ENCODE measurements around the gene PLXNA2. TPM values are rescaled to one million over a fixed set of nuclear protein-coding genes. Genes with fewer than 3 reads are reported as not detected.

PLXNA2 gene
- total RNA-seq, 1 experiment from 2014 or later, result 21.1 TPM

- DNase-seq (ENCODE audit: low spot score), result no peak
Measured at GRCh38 chr1:208051651-208052050, 192.5 kb downstream of the PLXNA2 start.

- no peak for DNase-seq (ENCODE audit: low spot score)
Measured at GRCh38 chr1:208048904-208049303, 195.3 kb downstream of the PLXNA2 start.

- DNase-seq (ENCODE audit: low spot score), result no peak
Measured at GRCh38 chr1:208047975-208048374, 196.2 kb downstream of the PLXNA2 start.

- DNase-seq (ENCODE audit: low spot score), result no peak
Measured at GRCh38 chr1:208047476-208047934, 196.7 kb downstream of the PLXNA2 start.

GRCh38 chr1:208045463-208046260 lies 198.5 kb downstream of the PLXNA2 start:
- peak; percentile 15 for DNase-seq (ENCODE audit: low spot score)

GRCh38 chr1:208044589-208045462 lies 199.4 kb downstream of the PLXNA2 start:
- no peak for DNase-seq (ENCODE audit: low spot score)

- DNase-seq (ENCODE audit: low spot score), result no peak
Measured at GRCh38 chr1:208043691-208044181, 200.4 kb downstream of the PLXNA2 start.

GRCh38 chr1:208042868-208043267 lies 201.3 kb downstream of the PLXNA2 start:
- DNase-seq (ENCODE audit: low spot score), result no peak

- no peak for DNase-seq (ENCODE audit: low spot score)
Measured at GRCh38 chr1:208042041-208042615, 202.1 kb downstream of the PLXNA2 start.

GRCh38 chr1:208041505-208041904 lies 202.7 kb downstream of the PLXNA2 start:
- no peak for DNase-seq (ENCODE audit: low spot score)

GRCh38 chr1:208040821-208041297 lies 203.3 kb downstream of the PLXNA2 start:
- DNase-seq (ENCODE audit: low spot score), result no peak

GRCh38 chr1:208039536-208040332 lies 204.4 kb downstream of the PLXNA2 start:
- DNase-seq (ENCODE audit: low spot score), result no peak

- DNase-seq (ENCODE audit: low spot score), result no peak
Measured at GRCh38 chr1:208038303-208038702, 205.9 kb downstream of the PLXNA2 start.

- no peak for DNase-seq (ENCODE audit: low spot score)
Measured at GRCh38 chr1:208036918-208037766, 207.0 kb downstream of the PLXNA2 start.

- peak; percentile 40 for DNase-seq (ENCODE audit: low spot score)
Measured at GRCh38 chr1:208036106-208036808, 207.9 kb downstream of the PLXNA2 start.

- no peak for DNase-seq (ENCODE audit: low spot score)
Measured at GRCh38 chr1:208034135-208034534, 210.0 kb downstream of the PLXNA2 start.

- no peak for DNase-seq (ENCODE audit: low spot score)
Measured at GRCh38 chr1:208033236-208033635, 210.9 kb downstream of the PLXNA2 start.

GRCh38 chr1:208031932-208032320 lies 212.3 kb downstream of the PLXNA2 start:
- no peak for DNase-seq (ENCODE audit: low spot score)

GRCh38 chr1:208031316-208031931 lies 212.8 kb downstream of the PLXNA2 start:
- DNase-seq (ENCODE audit: low spot score), result no peak
